GM10248 (cell line): ENCODE data around the gene NR4A3.

ENCODE experiments used
- CTCF ChIA-PET: fragments of 300-600 bp; sonication (Branson Sonifier 250); formaldehyde crosslinking; extraction: SDS; loops from one replicate; lab custom pipeline; 2021; ENCODE audit warnings: antibody characterized with exemption; lab: Yijun Ruan, JAX
- POLR2A ChIA-PET: fragments of 350-650 bp; sonication (Branson Sonifier 250); formaldehyde crosslinking; extraction: SDS; loops from one replicate; lab custom pipeline; 2020; ENCODE audit warnings: antibody characterized with exemption; lab: Yijun Ruan, JAX
- DNase-seq: peaks from one replicate; pipeline ENCODE4 v3.0.0; 2012; ENCODE audit errors: extremely low spot score
- CTCF ChIP-seq: IDR thresholded peaks from 2 replicates; pipeline ENCODE4 v1.5.1; 2012; ENCODE audit warnings: mild to moderate bottlenecking, low read depth; ENCODE audit errors: extremely low read depth, missing control alignments, control extremely low read depth

Gene NR4A3

GRCh38 chr9:99885747-99886146, 64.1 kb downstream of the NR4A3 start:
- CTCF ChIA-PET, result no interaction called here
- no peak for TF ChIP-seq CTCF

DNA sequence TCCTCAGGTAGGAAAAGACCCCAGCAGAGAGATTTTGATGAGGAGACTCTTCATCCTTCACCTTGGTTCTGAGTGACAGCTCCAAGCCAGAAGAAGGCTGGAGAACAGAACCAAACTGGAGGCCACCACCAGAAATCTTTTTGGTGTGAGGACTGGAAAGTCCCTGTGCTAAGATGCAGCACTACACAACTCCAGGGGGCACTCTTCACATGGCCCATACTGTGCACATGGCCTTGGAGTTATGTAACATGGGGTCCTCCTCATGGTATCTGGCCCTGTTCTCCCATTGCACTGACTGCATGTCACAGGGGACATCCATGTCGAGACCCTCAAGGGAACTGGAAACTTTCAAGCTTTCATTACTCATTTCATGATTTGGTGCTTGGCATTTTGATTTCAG, 67.4 kb downstream of the NR4A3 start:
- ChIA-PET CTCF (interaction anchor here (1.7 to 2.9 kb wide), 3 partner anchors 13 to 435 kb away, joined by 3 to 14 read pairs (median 6); no protein-coding TSS in a partner anchor), POLR2A (no interaction called here)
- DNase-seq, result no peak
- TF ChIP-seq CTCF, result no peak

More at GRCh38 chr9:99885747-99886146, 64.1 kb downstream of the NR4A3 start:
- POLR2A ChIA-PET, result no interaction called here
- no peak for DNase-seq

DNA sequence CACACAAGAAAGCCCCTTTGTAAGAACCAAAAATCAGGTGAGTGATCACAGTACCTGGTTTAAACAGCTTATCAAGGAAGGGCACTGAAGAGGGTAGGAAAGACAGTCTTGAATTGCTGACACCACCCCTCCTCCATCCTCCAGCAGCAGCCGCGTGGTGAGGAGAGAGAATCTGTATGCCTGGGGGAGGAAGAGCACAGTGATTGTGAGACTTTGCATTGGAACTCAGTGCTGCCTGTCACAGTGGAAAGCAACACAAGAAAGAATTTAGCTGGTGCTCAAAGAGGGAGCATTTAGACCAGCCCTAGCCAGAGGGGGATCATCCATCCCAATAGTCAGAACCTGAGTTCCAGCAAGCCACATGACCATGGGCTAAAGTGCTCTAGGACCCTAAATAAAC, 73.1 kb downstream of the NR4A3 start:
- no peak for TF ChIP-seq CTCF
- ChIA-PET CTCF (interaction anchor here (1.2 to 1.3 kb wide), 2 partner anchors 7 to 85 kb away, joined by 3 to 4 read pairs; no protein-coding TSS in a partner anchor), POLR2A (no interaction called here)
- DNase-seq, result no peak

DNA sequence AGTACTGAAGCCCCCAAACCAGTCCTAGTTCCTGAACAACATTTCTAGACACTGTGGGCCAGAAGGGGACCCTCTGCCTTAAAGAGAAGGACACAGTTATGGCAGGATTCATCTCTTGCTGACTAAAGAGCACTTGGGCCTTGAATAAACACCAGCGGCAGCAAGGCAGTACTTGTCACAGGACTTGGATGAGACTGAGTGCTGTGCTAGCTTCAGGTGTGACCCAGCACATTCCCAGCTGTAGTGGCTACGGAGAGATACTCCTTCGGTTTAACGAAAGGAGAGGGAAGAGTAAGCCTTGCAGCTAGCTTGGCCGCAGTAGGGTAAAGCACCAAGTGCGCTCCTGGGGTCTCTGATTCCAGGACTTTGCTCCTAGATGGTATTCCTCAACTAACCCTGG, 73.8 kb downstream of the NR4A3 start:
- no peak for DNase-seq
- ChIA-PET CTCF (interaction anchor here (1.2 kb wide), 1 partner anchor 8 kb away, joined by 4 read pairs; no protein-coding TSS in a partner anchor), POLR2A (no interaction called here)
- no peak for TF ChIP-seq CTCF

DNA sequence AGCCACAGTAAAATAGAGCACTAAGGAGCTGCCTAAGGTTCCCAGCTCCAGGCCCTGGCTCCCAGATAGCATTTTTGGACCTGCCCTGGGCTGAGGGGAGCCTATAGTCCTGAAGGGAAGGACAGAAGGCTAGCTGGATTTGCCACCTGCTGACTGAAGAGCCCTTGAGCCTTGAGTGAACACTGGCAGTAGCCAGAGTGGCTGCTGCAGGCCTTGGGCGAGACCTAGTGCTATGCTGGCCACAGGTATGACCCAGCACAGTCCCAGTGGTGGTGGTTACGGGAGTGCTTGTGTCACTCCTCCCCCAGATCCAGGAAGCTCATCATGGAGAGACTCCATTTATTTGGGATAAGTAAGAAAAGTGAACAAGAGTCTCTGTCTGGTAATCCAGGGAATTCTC, 74.4 kb downstream of the NR4A3 start:
- ChIA-PET CTCF (interaction anchor here (1.2 kb wide), 1 partner anchor 8 kb away, joined by 4 read pairs; no protein-coding TSS in a partner anchor), POLR2A (interaction anchor here (0.5 kb wide), 1 partner anchor 9 kb away, joined by 4 read pairs; no protein-coding TSS in a partner anchor)
- TF ChIP-seq CTCF, result no peak
- DNase-seq, result no peak

DNA sequence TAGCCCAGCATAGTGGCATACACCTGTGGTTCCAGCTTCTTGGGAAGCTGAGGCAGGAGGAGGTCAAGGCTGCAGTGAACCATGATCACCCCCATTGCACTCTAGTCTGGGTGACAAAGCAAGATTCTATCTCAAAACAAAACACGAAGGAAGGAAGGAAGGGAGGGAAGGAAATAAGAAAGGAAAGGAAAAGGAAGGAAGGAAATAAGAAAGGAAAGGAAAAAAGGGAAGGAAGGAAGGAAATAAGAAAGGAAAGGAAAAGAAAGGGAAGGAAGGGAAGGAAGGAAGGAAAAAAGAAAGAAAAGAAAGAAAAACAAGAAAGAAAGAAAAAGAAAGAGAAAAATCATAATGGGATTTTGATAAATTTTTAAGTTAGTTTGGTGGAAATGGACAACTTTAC, 81.7 kb downstream of the NR4A3 start:
- CTCF ChIA-PET, result interaction anchor here (2.0 kb wide), 1 partner anchor 14 kb away, joined by 6 read pairs; no protein-coding TSS in a partner anchor
- no peak for DNase-seq
- no peak for TF ChIP-seq CTCF
- POLR2A ChIA-PET, result no interaction called here
